HepG2 (cell line): ENCODE results near the gene GUCA1A. TPM values are rescaled to one million over a fixed set of nuclear protein-coding genes. Genes with fewer than 3 reads are reported as not detected.

Source experiments
- DBP ChIP-seq: sonication (generic); formaldehyde crosslinking; IDR thresholded peaks from 2 replicates; pipeline ENCODE4 v1.4.0; 2020; ENCODE audit warnings: missing genetic modification reagents; ENCODE audit errors: not compliant biosample characterization
- ERF ChIP-seq: IDR thresholded peaks from 2 replicates; pipeline ENCODE4 v1.6.1; 2018; ENCODE audit warnings: missing biosample characterization, missing genetic modification reagents
- ETV5 ChIP-seq: IDR thresholded peaks from 2 replicates; pipeline ENCODE4 v1.6.1; 2018; ENCODE audit warnings: missing biosample characterization, missing genetic modification reagents, inconsistent platforms, borderline replicate concordance
- HNF1A ChIP-seq, 2 experiments: sonication (generic) in 1 of 2; formaldehyde crosslinking in 1 of 2; IDR thresholded peaks; 2 replicates each; pipeline versions ENCODE4 v1.4.0 to v1.6.1; 2016 to 2020; ENCODE audit warnings: borderline replicate concordance in 1 of 2, low read depth in 1 of 2, mild to moderate bottlenecking in 1 of 2, missing genetic modification reagents in 1 of 2
- MAF1 ChIP-seq: sonication (generic); formaldehyde crosslinking; IDR thresholded peaks from 2 replicates; pipeline ENCODE4 v1.5.0; 2020; ENCODE audit warnings: missing genetic modification reagents, borderline replicate concordance
- MIER2 ChIP-seq: IDR thresholded peaks from 2 replicates; pipeline ENCODE4 v1.6.1; 2016; ENCODE audit warnings: missing biosample characterization, missing genetic modification reagents
- MTERF4 ChIP-seq: sonication (generic); formaldehyde crosslinking; IDR thresholded peaks from 2 replicates; pipeline ENCODE4 v1.8.0; 2023; ENCODE audit warnings: mild to moderate bottlenecking, missing genetic modification reagents
- PHB2 ChIP-seq: fragments of 450-650 bp; IDR thresholded peaks from 2 replicates; pipeline ENCODE4 v1.6.1; 2018; ENCODE audit not compliant: partially characterized antibody
- POGZ ChIP-seq: sonication (generic); formaldehyde crosslinking; IDR thresholded peaks from 2 replicates; pipeline ENCODE4 v1.4.0; 2020; ENCODE audit warnings: mild to moderate bottlenecking, missing genetic modification reagents
- PRDM4 ChIP-seq: sonication (generic); formaldehyde crosslinking; IDR thresholded peaks from 2 replicates; pipeline ENCODE4 v1.9.0; 2021; ENCODE audit warnings: missing genetic modification reagents, borderline replicate concordance
- TBX2 ChIP-seq: sonication (generic); formaldehyde crosslinking; IDR thresholded peaks from 2 replicates; pipeline ENCODE4 v1.5.0; 2020; ENCODE audit warnings: missing genetic modification reagents, mild to moderate bottlenecking, borderline replicate concordance
- TP53 ChIP-seq: sonication (generic); formaldehyde crosslinking; conservative IDR thresholded peaks from 2 replicates; pipeline ENCODE4 v1.4.0; 2020; ENCODE audit warnings: missing genetic modification reagents
- ZBTB3 ChIP-seq: sonication (generic); formaldehyde crosslinking; IDR thresholded peaks from 2 replicates; pipeline ENCODE4 v1.4.0; 2020; ENCODE audit warnings: low read depth, mild to moderate bottlenecking, moderate library complexity, missing genetic modification reagents, borderline replicate concordance
- ZNF235 ChIP-seq: sonication (generic); formaldehyde crosslinking; IDR thresholded peaks from 2 replicates; pipeline ENCODE4 v1.8.1; 2023; ENCODE audit warnings: mild to moderate bottlenecking, missing genetic modification reagents, borderline replicate concordance
- ZNF280B ChIP-seq: sonication (generic); formaldehyde crosslinking; IDR thresholded peaks from 2 replicates; pipeline ENCODE4 v1.5.0; 2020; ENCODE audit warnings: missing genetic modification reagents, mild to moderate bottlenecking, borderline replicate concordance
- ZNF547 ChIP-seq: sonication (generic); formaldehyde crosslinking; IDR thresholded peaks from 2 replicates; pipeline ENCODE4 v1.5.1; 2020; ENCODE audit warnings: mild to moderate bottlenecking, missing genetic modification reagents
- ZNF740 ChIP-seq: sonication (generic); formaldehyde crosslinking; IDR thresholded peaks from 2 replicates; pipeline ENCODE4 v1.4.0; 2020; ENCODE audit warnings: missing genetic modification reagents
- polyA plus RNA-seq, 8 experiments: library from polyadenylated mRNA; depleted of rRNA in 3 of 8; stranded (reverse) in 7 of 8; unstranded in 1 of 8; fragments of >200 nt; fragmentation: Illumina TruSeq in 4 of 8; extraction: Trizol in 4 of 8; gene quantifications; 2 replicates each; pipeline versions ENCODE4 v1.2.1 to v1.2.3, GENCODE V29; 2011 to 2016; ENCODE audit warnings: low read depth in 4 of 8, missing spikeins in 1 of 8, mixed read lengths in 1 of 8; ENCODE audit not compliant: insufficient read depth in 1 of 8
- total RNA-seq, 5 experiments: library from RNA; depleted of rRNA; stranded (reverse); fragments of >200 nt; fragmentation: Illumina TruSeq; extraction: Trizol; gene quantifications; 2 replicates each; pipeline ENCODE4 v1.2.3, GENCODE V29; 2016; ENCODE audit warnings: low read depth in 1 of 5

The GUCA1A gene
- total and polyA plus RNA-seq, 2 of the 13 experiments (the other 11 are each of a cell fraction or from before 2014, with no cell fraction given) = not detected

GRCh38 chr6:42197555-42198362 is 24.6 kb downstream of the GUCA1A start (continued):
- TF ChIP-seq PRDM4 (CRISPR knock-in tag) (no peak), ZBTB3 (CRISPR knock-in tag) (no peak), MIER2 (CRISPR knock-in tag) (no peak), MTERF4 (no peak), ERF (CRISPR knock-in tag) (no peak), TP53 (CRISPR knock-in tag) (no peak), ZNF740 (no peak), DBP (no peak), PHB2 (no peak), ZNF280B (CRISPR knock-in tag) (no peak), TBX2 (CRISPR knock-in tag) (no peak), ZNF235 (CRISPR knock-in tag) (no peak), ETV5 (peak; percentile 97), ZNF547 (no peak), MAF1 (CRISPR knock-in tag) (no peak), POGZ (CRISPR knock-in tag) (peak; percentile 67), HNF1A (IDR thresholded peaks at IDR 0.05; ENCODE audit: low read depth) (no peak), HNF1A (CRISPR knock-in tag; IDR thresholded peaks at IDR 0.05; ENCODE audit: borderline replicate concordance) (no peak)
